Stimulated activated naive CD4-positive, alpha-beta T cell (primary cell): ENCODE measurements around the gene LBHD2.
A peak's percentile ranks its signal among the peaks of the same experiment; 100 is the strongest.

Experiments used
- DNase-seq, 6 experiments: peaks; one replicate each; lab custom pipeline; 2025; lab: John Stamatoyannopoulos, UW

Gene LBHD2

GRCh38 chr14:103068351-103069073 is 15.5 kb upstream of the LBHD2 start:
- no peak for DNase-seq

- no peak for DNase-seq
These were observed 13.6 kb upstream of the LBHD2 start for GRCh38 chr14:103070263-103070885.

- no peak for DNase-seq
These were observed 13.0 kb upstream of the LBHD2 start for GRCh38 chr14:103070971-103071542.

- DNase-seq: no peak
These were observed 12.3 kb upstream of the LBHD2 start for GRCh38 chr14:103071544-103072251.

GRCh38 chr14:103072595-103073366 is 11.2 kb upstream of the LBHD2 start:
- no peak for DNase-seq

- DNase-seq: no peak
These were observed 10.6 kb upstream of the LBHD2 start for GRCh38 chr14:103073367-103073875.

GRCh38 chr14:103073876-103074728 is 9.9 kb upstream of the LBHD2 start:
- DNase-seq: no peak

- no peak for DNase-seq
These were observed 9.2 kb upstream of the LBHD2 start for GRCh38 chr14:103074729-103075367.

- peak; percentile 37 to 79 (median 76) for DNase-seq
These were observed 5.6 kb upstream of the LBHD2 start for GRCh38 chr14:103078420-103078749.

GRCh38 chr14:103078860-103079587 is 5.0 kb upstream of the LBHD2 start:
- no peak for DNase-seq

- no peak for DNase-seq
These were observed 2.1 kb upstream of the LBHD2 start for GRCh38 chr14:103081951-103082350.

- DNase-seq: no peak
These were observed 1.4 kb downstream of the LBHD2 start for GRCh38 chr14:103085106-103086091.

GRCh38 chr14:103086771-103087342 is 2.8 kb downstream of the LBHD2 start:
- no peak for DNase-seq

- no peak for DNase-seq
These were observed 3.4 kb downstream of the LBHD2 start for GRCh38 chr14:103087343-103087835.

- no peak for DNase-seq
These were observed 4.9 kb downstream of the LBHD2 start for GRCh38 chr14:103088921-103089320.

- no peak for DNase-seq
These were observed 5.7 kb downstream of the LBHD2 start for GRCh38 chr14:103089386-103090335.
